ENCODE measurements around the gene SYNPR.

SYNPR gene

GRCh38 chr3:63278171-63279004, at the start of gene SYNPR:
Gene SYNPR, plus strand, starts transcription at chr3:63278308.
- Histone ChIP-seq H3K27ac (ENCODE audit: low read length) (no peak within 1 kb of the TSS), H3K4me2 (ENCODE audit: low read length) (no peak within 1 kb of the TSS), H3K9ac (ENCODE audit: low read length) (no peak within 1 kb of the TSS), H3K27me3 (ENCODE audit: low read depth, low read length) (no peaks in the 10 kb centered on the region), H3K4me3 (ENCODE audit: low read length) (no peak within 1 kb of the TSS), H3K36me3 (replicated peaks; ENCODE audit: low read depth, low read length) (no peaks in the 10 kb centered on the region), H3K4me1 (ENCODE audit: low read length) (no peaks in the 10 kb centered on the region), H2AFZ (ENCODE audit: low read depth, low read length) (no peak within 1 kb of the TSS), H3K79me2 (ENCODE audit: low read length) (no peaks in the 10 kb centered on the region), H3K9me3 (ENCODE audit: insufficient read depth, low read length) (no peaks in the 10 kb centered on the region), H4K20me1 (ENCODE audit: insufficient read depth, low read length) (no peaks in the 10 kb centered on the region)
- no peak for TF ChIP-seq EZH2phosphoT487 (IDR thresholded peaks at IDR 0.05; ENCODE audit: low read depth)
- no peak for TF ChIP-seq CTCF (IDR thresholded peaks at IDR 0.05; ENCODE audit: low read depth, low read length)

- Histone ChIP-seq H3K9ac (ENCODE audit: low read length) (no peak overlapping the region), H3K9me3 (ENCODE audit: insufficient read depth, low read length) (no peaks in the 10 kb centered on the region), H3K79me2 (ENCODE audit: low read length) (no peaks in the 10 kb centered on the region), H3K4me3 (ENCODE audit: low read length) (peak overlapping the region; percentile 45), H2AFZ (ENCODE audit: low read depth, low read length) (peak overlapping the region; percentile 93), H3K27me3 (ENCODE audit: low read depth, low read length) (no peaks in the 10 kb centered on the region), H3K4me2 (ENCODE audit: low read length) (peak overlapping the region; percentile 42), H3K4me1 (ENCODE audit: low read length) (no peaks in the 10 kb centered on the region; the same call in 1 of the 2 replicates), H3K36me3 (replicated peaks; ENCODE audit: low read depth, low read length) (no peaks in the 10 kb centered on the region), H3K27ac (ENCODE audit: low read length) (no peak overlapping the region), H4K20me1 (ENCODE audit: insufficient read depth, low read length) (no peaks in the 10 kb centered on the region)
- TF ChIP-seq EZH2phosphoT487 (IDR thresholded peaks at IDR 0.05; ENCODE audit: low read depth) (no peak), CTCF (IDR thresholded peaks at IDR 0.05; ENCODE audit: low read depth, low read length) (peak; percentile 73)
Observed at GRCh38 chr3:63228677-63229076, 49.4 kb upstream of the SYNPR start.

- H4K20me1 ChIP-seq (ENCODE audit: insufficient read depth, low read length): no peaks in the 10 kb centered on the region
- H3K4me3 ChIP-seq (ENCODE audit: low read length): no peak overlapping the region
- no peak overlapping the region for H3K4me2 ChIP-seq (ENCODE audit: low read length)
- no peaks in the 10 kb centered on the region; the same call in 1 of the 2 replicates for H3K4me1 ChIP-seq (ENCODE audit: low read length)
- no peaks in the 10 kb centered on the region for H3K79me2 ChIP-seq (ENCODE audit: low read length)
- TF ChIP-seq CTCF (IDR thresholded peaks at IDR 0.05; ENCODE audit: low read depth, low read length): no peak
- no peak for TF ChIP-seq EZH2phosphoT487 (IDR thresholded peaks at IDR 0.05; ENCODE audit: low read depth)
- H3K27ac ChIP-seq (ENCODE audit: low read length): no peak overlapping the region
- H3K27me3 ChIP-seq (ENCODE audit: low read depth, low read length): no peaks in the 10 kb centered on the region
- no peak overlapping the region for H3K9ac ChIP-seq (ENCODE audit: low read length)
- H3K9me3 ChIP-seq (ENCODE audit: insufficient read depth, low read length): no peaks in the 10 kb centered on the region
- no peak overlapping the region for H2AFZ ChIP-seq (ENCODE audit: low read depth, low read length)
- no peaks in the 10 kb centered on the region for H3K36me3 ChIP-seq (replicated peaks; ENCODE audit: low read depth, low read length)
Observed at GRCh38 chr3:63230146-63230545, 48.0 kb upstream of the SYNPR start.

- no peaks in the 10 kb centered on the region for H3K27me3 ChIP-seq (ENCODE audit: low read depth, low read length)
- H2AFZ ChIP-seq (ENCODE audit: low read depth, low read length): no peak overlapping the region
- H3K9me3 ChIP-seq (ENCODE audit: insufficient read depth, low read length): no peaks in the 10 kb centered on the region
- H3K79me2 ChIP-seq (ENCODE audit: low read length): no peaks in the 10 kb centered on the region
- H3K27ac ChIP-seq (ENCODE audit: low read length): no peak overlapping the region
- no peaks in the 10 kb centered on the region for H3K36me3 ChIP-seq (replicated peaks; ENCODE audit: low read depth, low read length)
- H4K20me1 ChIP-seq (ENCODE audit: insufficient read depth, low read length): no peaks in the 10 kb centered on the region
- TF ChIP-seq EZH2phosphoT487 (IDR thresholded peaks at IDR 0.05; ENCODE audit: low read depth) (no peak), CTCF (IDR thresholded peaks at IDR 0.05; ENCODE audit: low read depth, low read length) (no peak)
- H3K9ac ChIP-seq (ENCODE audit: low read length): no peak overlapping the region
- no peak overlapping the region for H3K4me2 ChIP-seq (ENCODE audit: low read length)
- H3K4me1 ChIP-seq (ENCODE audit: low read length): no peaks in the 10 kb centered on the region; the same call in 1 of the 2 replicates
- no peak overlapping the region for H3K4me3 ChIP-seq (ENCODE audit: low read length)
Observed at GRCh38 chr3:63231643-63232042, 46.5 kb upstream of the SYNPR start.
